Inflammatory macrophage (primary cell): ENCODE data around the gene CXADR.
"Not testable (repeated sequence)": the region's sequence is repeated elsewhere in the genome, so short reads cannot be mapped to it uniquely, and the experiment has no call there.

ENCODE experiments used
- DNase-seq, 2 donors: peaks; one replicate each; pipeline ENCODE4 v3.0.0-alpha.2; 2020 to 2022
- total RNA-seq, 18 experiments: gene quantifications; one replicate each; lab custom pipeline; 2026; ENCODE audit warnings: mixed read lengths in 6 of 18, inconsistent platforms in 2 of 18; lab: John Stamatoyannopoulos, UW

Gene CXADR
- 0.21 to 3.1 (median 1.2) reads per million in 18 experiments for total RNA-seq

GRCh38 chr21:17512253-17513213 lies at the start of gene CXADR:
CXADR (plus strand) TSS chr21:17513043; CDS start chr21:17513130, 87 bp downstream.
- no peak for DNase-seq

GRCh38 chr21:17466166-17466565 lies 46.7 kb upstream of the CXADR start:
- peak; percentile 9 to 56 for DNase-seq

GRCh38 chr21:17467392-17467791 lies 45.5 kb upstream of the CXADR start:
- no peak for DNase-seq

- DNase-seq, result no peak
These were observed 45.0 kb upstream of the CXADR start for GRCh38 chr21:17467829-17468228.

- DNase-seq, result no peak
These were observed 44.1 kb upstream of the CXADR start for GRCh38 chr21:17468698-17469097.

GRCh38 chr21:17469727-17470126 lies 43.1 kb upstream of the CXADR start:
- no peak for DNase-seq

- DNase-seq, result no peak
These were observed 40.7 kb upstream of the CXADR start for GRCh38 chr21:17472182-17472581.

- DNase-seq, result no peak
These were observed 40.1 kb upstream of the CXADR start for GRCh38 chr21:17472592-17473271.

GRCh38 chr21:17476006-17476405 lies 36.8 kb upstream of the CXADR start:
- DNase-seq, result peak; percentile 71 to 77

- DNase-seq, result not testable (repeated sequence)
These were observed 34.7 kb upstream of the CXADR start for GRCh38 chr21:17478156-17478555.

- DNase-seq, result no peak
These were observed 33.2 kb upstream of the CXADR start for GRCh38 chr21:17479606-17480005.

GRCh38 chr21:17482928-17483327 lies 29.9 kb upstream of the CXADR start:
- DNase-seq, result no peak

GRCh38 chr21:17488620-17489019 lies 24.2 kb upstream of the CXADR start:
- DNase-seq, result no peak

GRCh38 chr21:17489565-17489964 lies 23.3 kb upstream of the CXADR start:
- DNase-seq, result not testable (repeated sequence)

- peak; percentile 79 to 85 for DNase-seq
These were observed 21.0 kb upstream of the CXADR start for GRCh38 chr21:17491716-17492414.

GRCh38 chr21:17492415-17493168 lies 20.3 kb upstream of the CXADR start:
- no peak for DNase-seq

- no peak for DNase-seq
These were observed 18.8 kb upstream of the CXADR start for GRCh38 chr21:17494051-17494450.

- DNase-seq, result no peak
These were observed 17.2 kb upstream of the CXADR start for GRCh38 chr21:17495680-17496079.

GRCh38 chr21:17497316-17497715 lies 15.5 kb upstream of the CXADR start:
- no peak for DNase-seq

- no peak for DNase-seq
These were observed 14.3 kb upstream of the CXADR start for GRCh38 chr21:17498586-17498985.

GRCh38 chr21:17501107-17502006 lies 11.5 kb upstream of the CXADR start:
- DNase-seq, result no peak
